Breast epithelium (tissue), 4 donors: ENCODE measurements around the gene FXYD7. TPM values are rescaled to one million over a fixed set of nuclear protein-coding genes. Genes with fewer than 3 reads are reported as not detected.
"Not testable (repeated sequence)": the region's sequence is repeated elsewhere in the genome, so short reads cannot be mapped to it uniquely, and the experiment has no call there.

ENCODE experiments used
- DNase-seq, 2 donors: peaks; one replicate each; pipeline ENCODE4 v3.0.0-alpha.2; 2019; ENCODE audit warnings: low spot score in 2 of 2
- H3K27ac ChIP-seq, 2 donors: fragments of 200-600 bp; sonication (generic) in 1 of 2; one replicate each; pipeline ENCODE4 v1.5.1; 2016 to 2019; ENCODE audit warnings: mild to moderate bottlenecking in 1 of 2
- H3K27me3 ChIP-seq, 2 donors: fragments of 200-600 bp; sonication (generic) in 1 of 2; one replicate each; pipeline versions ENCODE4 v1.5.1 to v1.6.0; 2017 to 2019; ENCODE audit warnings: control low read depth in 1 of 2, mild to moderate bottlenecking in 1 of 2
- H3K36me3 ChIP-seq: fragments of 200-600 bp; one replicate; pipeline ENCODE4 v1.5.1; 2019
- H3K4me1 ChIP-seq, 2 donors: fragments of 200-600 bp; sonication (generic); one replicate each; pipeline ENCODE4 v1.5.1; 2016 to 2019; ENCODE audit warnings: control low read depth in 1 of 2
- H3K4me3 ChIP-seq, 3 donors: fragments of 200-600 bp; sonication (generic); 1 replicate in 2 of 3; 2 replicates in 1 of 3; pipeline ENCODE4 v1.5.1; 2016 to 2019; ENCODE audit warnings: mild to moderate bottlenecking in 3 of 3, moderate library complexity in 2 of 3
- H3K9me3 ChIP-seq, 2 donors: fragments of 200-600 bp; sonication (generic) in 1 of 2; one replicate each; pipeline ENCODE4 v1.5.1; 2016 to 2019; ENCODE audit warnings: control low read depth in 1 of 2
- POLR2A ChIP-seq: fragments of 450-650 bp; IDR thresholded peaks from one replicate; pipeline ENCODE4 v1.6.1; 2016; ENCODE audit warnings: antibody characterized with exemption, mild to moderate bottlenecking, moderate library complexity
- POLR2AphosphoS5 ChIP-seq, 3 donors: sonication (generic); formaldehyde crosslinking; IDR thresholded peaks; one replicate each; pipeline ENCODE4 v1.6.1; 2017; ENCODE audit warnings: antibody characterized with exemption in 3 of 3
- intact Hi-C: fragments of 100-400 bp; cut with DNase I; formaldehyde crosslinking; loops from one replicate; pipeline ENCODE4 v1.15.1; 2023; ENCODE audit warnings: low total_unique reads
- total RNA-seq, 3 donors: library from RNA; depleted of rRNA; stranded (reverse); fragments of >200 nt; gene quantifications; one replicate each; pipeline ENCODE4 v1.1.0, GENCODE V29; 2016
- TF ChIP-seq, protein P1 (sequence below), 3 donors: fragments of 450-650 bp; IDR thresholded peaks; one replicate each; pipeline ENCODE4 v1.5.1; 2016 to 2017; ENCODE audit warnings: antibody characterized with exemption in 3 of 3, mild to moderate bottlenecking in 3 of 3, moderate library complexity in 3 of 3

The FXYD7 gene
- total RNA-seq, 3 donors from 2014 or later = not detected

DNA sequence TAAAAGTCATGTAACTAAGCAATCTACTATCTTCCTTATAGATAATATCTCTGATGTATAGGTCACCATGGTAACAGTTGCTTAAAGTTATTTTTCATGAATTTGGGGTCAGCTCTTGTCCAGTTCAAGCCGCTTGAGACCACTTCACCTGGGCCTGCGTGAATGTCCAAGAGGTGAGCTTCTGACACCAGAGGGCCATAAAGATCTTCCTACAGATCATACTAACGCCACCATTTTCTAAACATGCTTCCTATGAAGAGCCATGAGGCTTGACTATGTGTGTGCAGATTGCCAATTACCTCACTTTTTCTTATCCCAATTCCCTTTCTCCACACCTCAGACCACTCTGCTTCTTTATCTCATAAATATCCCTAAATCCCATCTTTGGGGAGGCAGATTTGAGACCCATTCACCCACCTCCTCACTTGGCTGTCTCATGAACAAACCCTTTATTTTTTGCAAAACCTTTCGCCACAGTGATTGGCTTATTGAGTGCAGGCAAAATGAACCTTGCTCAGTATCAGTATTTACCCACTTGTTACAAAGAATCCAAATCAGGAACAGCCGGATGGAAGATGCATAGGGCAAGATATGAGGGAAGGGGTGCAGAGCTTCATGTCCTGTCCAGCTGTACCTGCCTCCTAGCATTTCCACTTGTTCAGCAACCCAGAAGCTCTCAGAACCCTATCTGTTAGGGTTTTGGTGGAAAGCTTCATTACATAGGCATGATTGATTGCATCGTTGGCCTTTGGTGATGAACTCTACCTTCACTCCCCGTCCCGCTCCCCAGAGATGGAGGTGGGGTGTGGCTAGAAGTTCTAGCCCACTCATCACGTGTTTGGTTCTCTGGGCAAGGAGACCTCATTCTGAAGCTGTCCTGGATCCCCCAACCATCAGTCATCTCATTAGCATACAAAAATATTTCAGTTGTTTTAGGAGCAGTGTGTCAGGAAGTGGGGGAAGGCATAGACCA is 51.2 kb downstream of the FXYD7 start:
- Histone ChIP-seq H3K36me3 (no peaks in the 10 kb centered on the region), H3K27me3 (no peaks in the 10 kb centered on the region), H3K27ac (no peak overlapping the region), H3K4me3 (no peak overlapping the region), H3K9me3 (no peaks in the 10 kb centered on the region), H3K4me1 (no peaks in the 10 kb centered on the region)
- intact Hi-C loops = no loop called here
- TF ChIP-seq POLR2A = no peak
- no peak for TF ChIP-seq POLR2AphosphoS5 (IDR thresholded peaks at IDR 0.05)
- TF ChIP-seq, protein P1, sequence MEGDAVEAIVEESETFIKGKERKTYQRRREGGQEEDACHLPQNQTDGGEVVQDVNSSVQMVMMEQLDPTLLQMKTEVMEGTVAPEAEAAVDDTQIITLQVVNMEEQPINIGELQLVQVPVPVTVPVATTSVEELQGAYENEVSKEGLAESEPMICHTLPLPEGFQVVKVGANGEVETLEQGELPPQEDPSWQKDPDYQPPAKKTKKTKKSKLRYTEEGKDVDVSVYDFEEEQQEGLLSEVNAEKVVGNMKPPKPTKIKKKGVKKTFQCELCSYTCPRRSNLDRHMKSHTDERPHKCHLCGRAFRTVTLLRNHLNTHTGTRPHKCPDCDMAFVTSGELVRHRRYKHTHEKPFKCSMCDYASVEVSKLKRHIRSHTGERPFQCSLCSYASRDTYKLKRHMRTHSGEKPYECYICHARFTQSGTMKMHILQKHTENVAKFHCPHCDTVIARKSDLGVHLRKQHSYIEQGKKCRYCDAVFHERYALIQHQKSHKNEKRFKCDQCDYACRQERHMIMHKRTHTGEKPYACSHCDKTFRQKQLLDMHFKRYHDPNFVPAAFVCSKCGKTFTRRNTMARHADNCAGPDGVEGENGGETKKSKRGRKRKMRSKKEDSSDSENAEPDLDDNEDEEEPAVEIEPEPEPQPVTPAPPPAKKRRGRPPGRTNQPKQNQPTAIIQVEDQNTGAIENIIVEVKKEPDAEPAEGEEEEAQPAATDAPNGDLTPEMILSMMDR (IDR thresholded peaks at IDR 0.05) = no peak
- no peak for DNase-seq

DNA sequence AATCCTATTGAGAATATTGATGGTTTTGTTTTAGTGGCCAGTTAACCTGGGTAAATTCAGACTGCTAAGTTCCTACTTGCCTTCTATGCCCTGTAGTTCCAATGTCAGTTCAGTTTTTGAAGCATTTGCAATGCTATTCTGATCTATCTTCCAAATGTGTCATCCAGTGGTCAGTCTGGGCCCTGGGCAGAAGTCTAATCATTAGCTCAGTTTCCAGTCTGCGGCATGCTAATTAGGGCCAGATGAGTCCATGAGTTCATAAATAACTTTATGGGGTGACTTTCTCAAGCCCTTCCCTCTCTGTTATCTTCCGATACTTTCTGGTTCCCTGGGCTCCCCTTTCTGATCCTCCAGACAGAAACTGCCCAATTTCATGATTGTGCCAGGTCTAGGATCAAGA is 52.8 kb downstream of the FXYD7 start:
- DNase-seq = no peak
- no peak for TF ChIP-seq POLR2AphosphoS5 (IDR thresholded peaks at IDR 0.05)
- no peak overlapping the region for H3K27ac ChIP-seq
- H3K4me1 ChIP-seq = no peaks in the 10 kb centered on the region
- intact Hi-C loops = no loop called here
- H3K36me3 ChIP-seq = no peaks in the 10 kb centered on the region
- H3K4me3 ChIP-seq = no peak overlapping the region
- no peaks in the 10 kb centered on the region for H3K27me3 ChIP-seq
- no peaks in the 10 kb centered on the region for H3K9me3 ChIP-seq

- H3K4me3 ChIP-seq, H3K4me1 ChIP-seq, DNase-seq, intact Hi-C loops, H3K9me3 ChIP-seq, H3K36me3 ChIP-seq, H3K27ac ChIP-seq, H3K27me3 ChIP-seq: not testable (repeated sequence)
Observed at GRCh38 chr19:35196861-35197260, 53.8 kb downstream of the FXYD7 start.

DNA sequence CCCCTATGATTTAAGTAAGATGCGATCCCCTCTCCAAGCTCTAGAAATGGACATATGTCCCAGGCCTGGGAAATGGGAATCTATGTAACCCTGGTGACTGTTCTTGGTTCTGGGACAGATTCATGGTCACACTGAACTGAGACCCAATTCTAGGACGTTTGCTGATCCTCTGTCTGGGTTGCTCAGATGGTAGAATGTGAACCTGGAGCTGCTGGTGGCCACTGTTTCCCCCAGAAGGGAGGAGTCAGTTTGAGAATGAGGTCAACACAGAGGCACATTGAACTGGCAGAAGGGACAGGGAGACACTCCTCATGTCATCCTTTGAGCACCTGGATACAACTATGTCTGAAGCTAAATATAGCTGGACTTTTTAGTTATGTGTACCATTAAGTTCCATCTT is 56.4 kb downstream of the FXYD7 start:
- no peaks in the 10 kb centered on the region for H3K9me3 ChIP-seq
- H3K36me3 ChIP-seq = no peaks in the 10 kb centered on the region
- TF ChIP-seq POLR2AphosphoS5 (IDR thresholded peaks at IDR 0.05) (no peak), POLR2A (no peak)
- TF ChIP-seq, protein P1 (IDR thresholded peaks at IDR 0.05) = no peak
- DNase-seq = no peak
- no peaks in the 10 kb centered on the region for H3K4me1 ChIP-seq
- intact Hi-C loops = no loop called here
- H3K27me3 ChIP-seq = no peaks in the 10 kb centered on the region
- H3K27ac ChIP-seq = no peak overlapping the region
- no peak overlapping the region for H3K4me3 ChIP-seq

DNA sequence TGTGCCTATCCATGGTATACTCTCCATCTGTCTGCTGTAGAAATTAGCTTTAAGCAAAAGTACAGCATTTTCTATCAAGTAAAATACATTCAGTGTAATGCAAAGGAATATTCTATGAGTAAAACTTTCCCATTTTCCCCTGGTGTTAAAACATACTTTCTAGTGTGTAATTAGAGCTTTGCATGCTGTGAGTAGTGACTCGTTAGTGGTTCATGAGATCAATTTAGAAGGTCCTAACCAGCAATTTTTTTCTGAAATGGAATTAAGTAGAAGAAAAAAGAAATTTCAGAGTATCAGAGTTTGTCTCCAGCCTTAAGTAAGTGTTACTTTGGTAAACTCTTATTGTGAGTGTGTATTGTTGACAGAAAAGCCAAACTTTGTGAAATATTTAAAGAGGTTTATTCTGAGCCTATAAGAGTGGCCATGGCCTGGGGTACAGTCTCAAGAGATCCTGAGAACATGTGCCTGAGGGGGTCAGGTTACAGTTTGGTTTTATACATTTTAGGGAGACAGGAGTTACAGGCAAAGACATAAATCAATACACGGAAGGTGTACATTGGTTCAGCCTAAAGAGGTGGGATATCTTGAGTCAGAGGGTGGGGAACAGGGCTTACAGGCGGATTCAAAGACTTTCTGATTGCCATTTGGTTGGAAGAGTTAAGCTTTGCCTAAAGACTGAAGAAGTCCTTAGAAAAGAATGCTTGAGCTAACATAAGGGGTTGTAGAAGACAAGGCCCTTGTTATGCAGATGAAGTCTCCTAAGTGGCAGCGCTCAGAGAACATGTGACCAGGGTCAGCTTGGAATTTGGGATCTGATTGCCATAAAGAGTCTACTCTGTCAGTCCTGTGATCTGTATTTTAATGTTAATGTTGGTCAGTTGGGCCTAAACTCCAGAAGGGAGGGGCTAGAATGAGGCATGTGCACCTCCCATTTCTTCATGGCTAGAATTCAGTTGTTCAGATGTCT is 60.0 kb downstream of the FXYD7 start:
- Histone ChIP-seq H3K9me3 (no peaks in the 10 kb centered on the region), H3K27me3 (no peaks in the 10 kb centered on the region), H3K27ac (no peak overlapping the region), H3K36me3 (no peaks in the 10 kb centered on the region), H3K4me1 (no peaks in the 10 kb centered on the region), H3K4me3 (no peak overlapping the region)
- intact Hi-C loops = no loop called here
- DNase-seq = no peak
- TF ChIP-seq POLR2AphosphoS5 (IDR thresholded peaks at IDR 0.05) (no peak), POLR2A (no peak)
- TF ChIP-seq, protein P1 (IDR thresholded peaks at IDR 0.05) = no peak

Other genes starting within 250 kb of the FXYD7 start
- 1 to 10 TPM; 1.6 to 3.8 (median 2.0) TPM for gene ZNF30, start 216.4 kb upstream of the FXYD7 start, total RNA-seq
- 10 to 100 TPM in 2 of 3 donors, 1 to 10 TPM in 1; 6.4 to 11.6 (median 11.1) TPM for gene ZNF792, start 179.0 kb upstream of the FXYD7 start, total RNA-seq
- 10 to 100 TPM; 30.6 to 56.0 (median 38.6) TPM for gene GRAMD1A, start 142.9 kb upstream of the FXYD7 start, total RNA-seq
- gene SCN1B, start 112.8 kb upstream of the FXYD7 start, total RNA-seq = 10 to 100 TPM in 1 of 3 donors, 1 to 10 TPM in 2; 5.1 to 14.6 (median 8.5) TPM
- gene HPN, start 101.5 kb upstream of the FXYD7 start, total RNA-seq = 10 to 100 TPM in 1 of 3 donors, 1 to 10 TPM in 2; 1.8 to 18.0 (median 8.5) TPM
- gene FXYD3, start 27.4 kb upstream of the FXYD7 start, total RNA-seq = 100 to 1,000 TPM in 2 of 3 donors, not detected in 1; 135 to 318 TPM
- 10 to 100 TPM in 1 of 3 donors, 1 to 10 TPM in 2; 4.3 to 37.8 (median 5.3) TPM for gene LGI4, start 8.2 kb upstream of the FXYD7 start, total RNA-seq
- 10 to 100 TPM; 15.5 to 75.5 (median 34.7) TPM for gene FXYD1, start 4.4 kb upstream of the FXYD7 start, total RNA-seq
- 10 to 100 TPM; 52.4 to 56.7 (median 56.2) TPM for gene FXYD5, start 11.5 kb downstream of the FXYD7 start, total RNA-seq
- under 1 TPM in 1 of 3 donors, not detected in 2; 0.44 TPM for gene FAM187B, start 85.5 kb downstream of the FXYD7 start, total RNA-seq
- gene LSR, start 105.7 kb downstream of the FXYD7 start, total RNA-seq = 10 to 100 TPM in 2 of 3 donors, 1 to 10 TPM in 1; 3.7 to 37.5 (median 35.1) TPM
- gene USF2, start 125.7 kb downstream of the FXYD7 start, total RNA-seq = 100 to 1,000 TPM in 1 of 3 donors, 10 to 100 TPM in 2; 72.7 to 117 (median 77.3) TPM
- gene HAMP, start 139.3 kb downstream of the FXYD7 start, total RNA-seq = 1 to 10 TPM in 1 of 3 donors, not detected in 2; 1.5 TPM
- 1 to 10 TPM in 1 of 3 donors, not detected in 2; 4.2 TPM for gene MAG, start 148.9 kb downstream of the FXYD7 start, total RNA-seq
- 1 to 10 TPM in 2 of 3 donors, under 1 TPM in 1; 0.33 to 7.8 (median 4.8) TPM for gene CD22, start 185.9 kb downstream of the FXYD7 start, total RNA-seq
- not detected for gene FFAR1, start 204.6 kb downstream of the FXYD7 start, total RNA-seq
- gene FFAR3, start 215.2 kb downstream of the FXYD7 start, total RNA-seq = under 1 TPM in 2 of 3 donors, not detected in 1; 0.16 to 0.33 TPM
- under 1 TPM in 1 of 3 donors, not detected in 2; 0.66 TPM for gene GPR42, start 227.8 kb downstream of the FXYD7 start, total RNA-seq